CD4-positive, alpha-beta T cell treated with Interleukin-4 for 1 hour (primary cell): ENCODE data around the gene BMAL2.

Source experiments
- DNase-seq, 2 donors: peaks; one replicate each; pipeline ENCODE4 v3.0.0-alpha.2; 2020 to 2022

Gene BMAL2

DNA sequence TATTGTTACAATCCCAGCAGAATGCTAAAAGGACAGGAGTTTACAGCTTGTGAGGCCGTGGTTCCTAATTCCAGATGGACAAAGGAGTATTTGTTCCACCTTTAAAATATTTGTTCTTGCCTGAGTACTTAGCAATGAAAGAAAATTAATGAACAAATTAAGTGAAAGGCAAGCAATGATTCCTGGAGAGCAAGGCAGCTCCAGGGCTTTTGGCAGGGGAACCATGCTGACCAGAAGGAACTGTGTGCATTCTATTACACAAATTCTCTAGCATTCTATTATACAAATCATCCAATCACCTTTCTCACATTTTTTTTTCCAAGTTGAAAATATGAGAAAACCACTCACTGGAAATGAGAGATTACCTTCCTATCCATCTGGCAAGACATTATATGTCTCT, 1.8 kb upstream of the BMAL2 start:
- no peak for DNase-seq

DNA sequence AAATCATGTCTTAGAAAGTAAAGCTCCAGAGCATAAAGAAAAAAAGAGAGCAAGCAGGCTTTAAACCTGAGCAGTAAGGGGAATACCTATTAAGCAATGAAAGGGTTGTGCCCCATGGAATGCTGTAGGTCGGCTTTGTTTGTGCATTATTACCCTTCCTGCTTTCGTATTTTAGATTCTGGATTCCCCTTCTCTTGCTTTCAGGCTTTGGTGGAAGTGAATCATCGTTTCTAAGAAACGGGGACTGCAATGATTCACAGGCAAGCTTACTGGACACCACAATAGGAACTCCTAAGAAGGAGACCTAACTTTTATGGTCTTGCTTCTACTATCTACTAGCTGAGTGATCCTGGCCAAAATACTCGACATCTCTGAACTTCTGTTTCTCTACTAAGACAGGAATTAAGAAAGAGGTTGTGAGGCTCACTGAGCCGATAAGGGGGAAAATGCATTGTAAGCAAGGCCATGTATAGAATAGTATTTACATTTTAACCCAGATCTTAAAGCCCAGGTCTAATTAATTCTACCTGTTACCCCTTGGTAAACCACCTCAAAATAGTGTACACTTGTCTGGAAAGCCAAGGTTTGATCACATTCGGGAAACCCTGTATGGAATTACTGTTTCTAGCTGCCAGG, 1.2 kb upstream of the BMAL2 start:
- DNase-seq: peak; percentile 22 to 45

- no peak for DNase-seq
Measured at GRCh38 chr12:27331927-27332324, 710 bp upstream of the BMAL2 start.

DNA sequence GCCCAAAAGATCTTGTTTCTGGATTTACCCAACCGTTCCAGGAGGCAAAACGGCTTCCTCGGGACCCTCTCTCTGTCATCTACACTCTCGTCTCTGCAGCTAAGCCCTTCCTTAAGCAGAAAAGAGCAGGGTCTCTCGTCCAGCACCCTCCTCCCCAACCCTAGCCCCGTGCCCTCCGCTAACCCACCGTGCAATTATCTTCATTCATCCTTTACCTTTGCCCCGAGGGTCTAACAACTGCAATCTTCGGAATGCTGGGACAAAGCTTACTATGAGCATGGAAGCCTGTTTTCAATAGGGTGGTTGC, 276 bp upstream of the BMAL2 start:
- DNase-seq: no peak

DNA sequence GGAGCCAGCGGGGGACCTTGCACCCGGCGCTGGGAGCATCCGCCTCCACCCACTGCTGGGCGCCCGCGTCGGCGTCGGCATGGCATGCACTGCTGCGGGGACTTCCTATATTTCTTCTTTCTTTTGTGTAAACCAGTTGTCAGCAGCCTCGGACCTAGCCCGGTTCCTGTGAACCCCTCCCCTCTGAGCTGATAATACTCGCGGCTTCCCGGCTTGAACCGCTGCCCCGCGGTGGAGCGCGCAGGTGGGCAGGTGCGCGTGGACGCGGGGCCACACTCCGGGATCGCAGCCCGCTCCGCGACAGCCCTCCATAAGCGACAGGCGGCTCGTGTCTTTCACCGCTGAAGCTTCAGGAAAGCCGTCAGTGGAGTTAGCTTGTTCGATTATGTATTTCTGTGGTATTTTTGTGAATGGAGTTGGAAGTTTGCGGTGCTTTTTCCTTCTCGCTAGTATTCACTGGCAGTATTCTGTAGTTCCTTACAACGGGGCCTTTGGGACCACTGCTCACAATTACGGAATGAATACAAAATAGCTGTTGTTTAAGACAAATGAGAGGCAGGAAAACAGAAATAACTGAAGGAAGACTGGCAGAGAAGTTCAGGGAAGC, 870 bp downstream of the BMAL2 start:
- DNase-seq: peak; percentile 27 to 66

GRCh38 chr12:27334042-27334720, 1.5 kb downstream of the BMAL2 start:
- DNase-seq: no peak

DNA sequence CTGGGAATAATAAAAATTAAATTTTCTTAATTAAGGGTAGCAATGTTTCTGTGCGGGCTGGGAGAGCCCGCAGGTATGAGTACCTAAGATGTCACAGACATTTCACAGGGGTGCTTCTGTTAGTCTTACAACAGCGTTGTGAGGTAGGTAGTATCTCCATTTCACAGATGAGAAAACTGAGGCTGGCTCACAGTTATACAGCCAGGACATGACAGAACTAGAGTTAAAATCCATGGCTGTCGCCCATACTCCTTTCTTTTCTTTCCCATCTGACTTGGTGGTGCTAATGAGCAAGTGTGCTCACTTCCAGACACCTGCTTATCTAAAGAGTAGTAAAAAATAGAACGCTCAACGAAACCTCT, 2.1 kb downstream of the BMAL2 start:
- no peak for DNase-seq

DNA sequence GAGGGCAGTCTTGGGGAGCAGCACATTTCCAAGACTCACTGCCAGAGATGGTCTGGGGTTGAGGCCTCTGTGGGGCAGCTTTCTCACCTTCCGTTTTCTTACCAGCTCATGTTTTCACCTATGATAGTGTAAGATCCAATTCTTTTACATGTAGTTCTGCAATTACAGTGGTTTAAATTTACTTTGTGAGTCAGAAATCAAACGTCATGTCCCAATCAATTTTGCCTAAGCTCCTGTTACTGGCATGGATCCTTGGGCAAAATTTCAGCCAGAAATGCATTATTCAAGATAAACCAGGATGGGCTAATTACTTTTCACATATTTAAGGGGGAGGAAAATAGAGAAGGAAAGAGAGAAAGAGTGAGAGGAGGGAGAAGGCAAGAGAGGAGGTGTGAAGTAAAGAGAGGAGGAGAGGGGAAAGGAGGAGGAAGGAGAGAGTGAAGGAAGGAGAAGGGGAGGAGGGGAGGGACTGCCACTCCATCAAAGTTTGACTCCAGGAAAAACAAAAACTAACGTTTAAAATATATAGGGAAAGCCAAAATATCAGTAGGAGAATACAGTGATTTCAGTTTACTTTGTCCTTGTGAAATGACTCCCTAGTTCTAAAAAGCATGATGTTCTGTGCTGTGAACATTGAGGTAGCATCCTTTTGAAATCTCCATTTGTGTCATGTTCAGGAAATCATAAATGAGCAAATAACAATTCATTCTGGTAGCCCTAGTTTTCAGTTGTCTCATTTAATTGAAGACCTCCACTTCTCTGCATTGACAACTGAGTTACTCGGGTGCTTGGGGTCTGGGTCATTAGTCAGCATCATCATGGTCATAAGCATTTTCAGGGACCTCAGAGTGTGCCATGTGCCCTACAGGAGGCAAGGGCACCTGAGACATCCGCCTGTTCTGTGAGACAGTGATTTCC, 3.0 kb downstream of the BMAL2 start:
- no peak for DNase-seq

DNA sequence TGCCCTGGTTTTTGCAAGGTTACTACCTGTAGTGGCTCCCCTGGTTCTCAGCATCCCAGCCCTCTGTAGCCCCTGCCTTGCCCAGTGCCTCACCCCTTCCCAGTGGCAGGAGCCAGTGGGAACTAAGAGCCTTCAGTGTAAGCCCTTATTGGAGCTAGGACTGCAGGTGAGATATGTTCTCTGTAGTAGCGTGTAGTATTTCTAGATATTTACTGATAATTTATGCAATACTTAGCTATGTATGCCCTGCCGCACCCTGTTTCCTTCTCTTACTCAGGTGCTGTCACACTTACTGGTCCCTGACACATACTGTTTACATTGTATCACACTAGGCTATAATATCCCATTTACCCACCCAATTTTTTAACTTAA, 3.6 kb downstream of the BMAL2 start:
- DNase-seq: no peak

- no peak for DNase-seq
Measured at GRCh38 chr12:27337376-27337775, 4.7 kb downstream of the BMAL2 start.

DNA sequence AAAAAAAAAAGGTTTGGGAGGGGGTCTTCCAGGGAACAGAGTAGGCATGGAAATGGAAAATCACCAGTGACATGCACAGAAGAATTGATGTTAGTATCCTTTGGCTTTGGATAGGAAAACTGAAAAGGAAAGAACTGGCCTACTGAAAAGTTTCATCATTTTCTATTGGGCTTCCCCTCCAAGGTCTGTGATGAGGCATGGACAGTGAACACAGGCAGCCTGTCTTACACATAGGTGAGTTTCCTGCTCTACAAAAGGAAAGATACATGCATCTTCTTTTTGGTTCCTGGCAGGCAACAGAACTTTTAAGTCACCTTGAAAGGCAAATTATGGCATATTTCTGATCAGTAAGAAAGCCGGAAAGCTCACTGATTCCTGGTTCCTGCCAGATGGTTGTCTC, 5.8 kb downstream of the BMAL2 start:
- DNase-seq: no peak

DNA sequence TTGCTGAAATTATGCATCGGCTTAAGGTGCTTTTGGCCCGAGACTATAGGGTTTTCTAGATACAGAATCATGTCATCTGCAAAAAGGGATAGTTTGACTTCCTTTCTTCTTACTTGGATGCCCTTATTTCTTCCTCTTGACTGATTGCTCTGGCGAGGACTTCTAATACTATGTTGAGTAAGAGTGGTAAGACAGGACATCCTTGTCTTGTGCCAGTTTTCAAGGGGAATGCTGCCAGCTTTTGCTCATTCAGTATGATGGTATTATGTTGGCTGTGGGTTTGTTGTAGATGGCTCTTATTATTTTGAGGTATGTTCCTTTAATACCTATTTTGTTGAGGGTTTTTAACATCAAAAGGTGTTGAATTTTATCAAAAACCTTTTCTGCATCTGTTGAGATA, 8.3 kb downstream of the BMAL2 start:
- DNase-seq: no peak

GRCh38 chr12:27342536-27342935, 9.9 kb downstream of the BMAL2 start:
- no peak for DNase-seq

GRCh38 chr12:27343255-27344000, 10.8 kb downstream of the BMAL2 start:
- DNase-seq: no peak

DNA sequence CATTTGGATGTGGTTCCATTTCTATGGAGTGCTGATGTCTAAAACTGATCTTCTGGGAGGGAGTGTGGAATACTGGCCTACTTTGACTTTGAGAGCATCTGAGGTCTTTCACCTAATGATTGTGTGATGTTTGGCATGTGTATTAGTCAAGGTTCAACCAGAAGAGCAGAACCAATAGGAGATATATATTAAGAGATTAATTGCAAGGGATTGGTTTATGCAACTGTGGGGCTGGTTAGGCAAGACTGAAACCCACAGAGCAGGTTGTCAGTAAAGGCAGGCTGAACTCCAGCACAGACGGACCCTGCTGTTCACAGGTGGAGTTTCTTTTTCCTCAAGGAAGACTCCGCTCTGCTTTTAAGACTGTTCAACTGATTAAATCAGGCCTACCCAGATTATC, 11.6 kb downstream of the BMAL2 start:
- DNase-seq: no peak

DNA sequence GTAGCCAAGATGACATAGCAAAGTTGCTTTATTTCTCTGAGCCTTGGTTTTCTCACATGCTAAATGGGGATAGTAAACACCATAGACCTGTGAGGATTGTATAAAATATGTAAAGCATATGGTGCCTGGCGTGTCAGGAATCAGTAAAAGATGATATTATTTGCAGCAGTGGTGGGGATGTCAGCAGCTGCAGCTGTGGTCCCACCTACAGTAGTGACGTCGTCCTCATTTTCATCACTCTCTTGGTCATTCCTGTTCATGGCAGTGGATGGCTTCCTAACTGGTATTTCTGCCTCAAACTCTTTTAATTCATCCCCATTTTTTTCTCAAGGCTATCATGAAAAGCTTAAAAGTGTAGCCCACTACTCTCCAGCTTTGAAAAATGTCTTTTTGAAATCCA, 12.1 kb downstream of the BMAL2 start:
- DNase-seq: no peak

DNA sequence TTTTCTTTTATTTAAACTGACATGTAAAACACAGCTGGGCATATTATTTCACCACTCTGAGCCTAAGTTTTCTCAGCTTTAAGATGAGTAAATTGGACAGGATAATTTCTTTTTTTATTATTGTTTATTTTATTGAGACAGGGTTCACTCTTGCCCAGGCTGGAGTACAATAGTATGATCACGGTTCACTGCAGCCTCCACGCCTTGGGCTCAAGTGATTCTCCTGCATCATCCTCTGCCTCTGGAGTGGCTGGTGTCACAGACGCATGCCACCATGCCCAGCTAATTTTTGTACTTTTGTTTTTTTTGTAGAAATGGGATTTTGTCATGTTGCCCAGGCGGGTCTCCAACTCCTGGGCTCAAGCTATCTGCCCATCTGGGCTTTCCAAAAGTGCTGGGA, 12.7 kb downstream of the BMAL2 start:
- DNase-seq: no peak

DNA sequence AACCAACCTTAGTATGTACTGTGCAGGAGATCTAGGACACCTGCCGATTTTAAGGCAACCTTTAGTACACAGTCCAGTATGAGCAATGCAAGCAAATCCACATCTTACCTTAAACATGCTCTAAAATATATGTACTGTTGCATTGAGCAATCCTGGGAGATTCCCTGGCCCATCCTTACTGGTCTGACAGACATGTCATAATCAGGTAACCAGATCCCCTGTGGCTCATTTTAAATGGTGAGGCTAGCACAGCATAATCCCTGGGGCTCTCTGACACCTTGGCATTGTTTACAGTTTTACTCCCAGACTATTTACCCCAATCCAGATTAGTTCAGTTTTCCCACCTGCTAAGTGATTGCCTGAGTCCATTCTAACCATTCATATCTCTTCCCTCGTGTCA, 15.1 kb downstream of the BMAL2 start:
- DNase-seq: no peak

- no peak for DNase-seq
Measured at GRCh38 chr12:27351476-27351875, 18.8 kb downstream of the BMAL2 start.

DNA sequence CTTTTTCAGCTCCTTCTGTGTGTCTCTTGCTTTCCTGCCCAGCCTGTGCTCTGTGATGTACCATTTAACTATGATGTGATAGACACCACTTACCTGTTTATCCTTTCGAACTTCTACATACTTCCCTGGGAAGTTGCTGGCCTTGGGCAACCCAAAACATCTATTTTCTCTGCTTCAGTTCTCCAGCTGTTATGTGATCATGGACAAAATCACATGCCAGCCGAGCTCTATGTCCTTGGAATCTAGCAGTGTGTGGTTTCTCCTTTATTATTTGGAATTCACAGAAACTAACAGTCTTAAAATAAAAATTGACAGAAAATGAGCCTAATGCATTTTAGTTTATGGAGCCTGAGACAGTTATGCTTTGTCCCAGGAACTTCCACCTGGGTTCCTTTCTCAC, 22.9 kb downstream of the BMAL2 start:
- no peak for DNase-seq

GRCh38 chr12:27355979-27356378, 23.3 kb downstream of the BMAL2 start:
- DNase-seq: no peak

GRCh38 chr12:27359578-27360340, 27.1 kb downstream of the BMAL2 start:
- no peak for DNase-seq
